Karpas-422 (cell line): Measurements from ENCODE around the gene DEFB113. TPM values are rescaled to one million over a fixed set of nuclear protein-coding genes. Genes with fewer than 3 reads are reported as not detected.

Experiments
- DNase-seq: peaks from one replicate; pipeline ENCODE4 v3.0.0-alpha.2; 2015
- H2AFZ ChIP-seq: fragments of 200-600 bp; sonication (generic); 2 replicates; pipeline ENCODE4 v1.6.1; 2014; ENCODE audit warnings: antibody characterized with exemption, low read length, mixed read lengths
- H3K27ac ChIP-seq: fragments of 200-600 bp; sonication (generic); 2 replicates; pipeline ENCODE4 v1.5.1; 2014; ENCODE audit warnings: mild to moderate bottlenecking, low read length, moderate library complexity
- H3K27me3 ChIP-seq: fragments of 200-600 bp; sonication (generic); 2 replicates; pipeline ENCODE4 v1.6.1; 2014; ENCODE audit warnings: low read length, mixed read lengths
- H3K36me3 ChIP-seq: fragments of 200-600 bp; sonication (generic); 2 replicates; pipeline ENCODE4 v1.6.1; 2014; ENCODE audit warnings: low read length, mixed read lengths; ENCODE audit not compliant: insufficient read depth
- H3K4me1 ChIP-seq: fragments of 200-600 bp; sonication (generic); 2 replicates; pipeline ENCODE4 v1.6.1; 2014; ENCODE audit warnings: mild to moderate bottlenecking, low read length, mixed read lengths
- H3K4me2 ChIP-seq: fragments of 200-600 bp; sonication (generic); 2 replicates; pipeline ENCODE4 v1.6.1; 2014; ENCODE audit warnings: low read length, low read depth, mild to moderate bottlenecking; ENCODE audit not compliant: poor library complexity, severe bottlenecking
- H3K4me3 ChIP-seq: fragments of 200-600 bp; sonication (generic); 2 replicates; pipeline ENCODE4 v1.5.1; 2014; ENCODE audit warnings: mild to moderate bottlenecking, antibody characterized with exemption, low read length, mixed read lengths
- H3K79me2 ChIP-seq: fragments of 200-600 bp; sonication (generic); 2 replicates; pipeline ENCODE4 v1.6.1; 2014; ENCODE audit warnings: mild to moderate bottlenecking, low read length, mixed read lengths
- H3K9ac ChIP-seq: fragments of 200-600 bp; sonication (generic); 2 replicates; pipeline ENCODE4 v1.6.0; 2014; ENCODE audit warnings: low read length
- H3K9me2 ChIP-seq: fragments of 200-600 bp; sonication (generic), shearing (Covaris generic); replicated peaks from 2 replicates; pipeline ENCODE4 v1.6.0; 2014; ENCODE audit warnings: mild to moderate bottlenecking, low read length, moderate library complexity; ENCODE audit not compliant: insufficient read depth
- H3K9me3 ChIP-seq: fragments of 300-700, 200-600 bp; sonication (generic); 2 replicates; pipeline ENCODE4 v1.6.1; 2014; ENCODE audit warnings: low read length, mixed read lengths
- H4K20me1 ChIP-seq: fragments of 200-600 bp; sonication (generic); 2 replicates; pipeline ENCODE4 v1.6.1; 2014; ENCODE audit warnings: mild to moderate bottlenecking, antibody characterized with exemption, low read length, low read depth; ENCODE audit not compliant: insufficient read depth
- total RNA-seq: library from RNA; depleted of rRNA; stranded (reverse); fragments of >200 nt; shearing (Covaris generic); gene quantifications from 2 replicates; pipeline ENCODE4 v1.2.3, GENCODE V29; 2014; ENCODE audit warnings: low replicate concordance; rRNA removed

Gene DEFB113
- total RNA-seq, result not detected in 2 replicates

GRCh38 chr6:49969605-49970004 lies at the start of gene DEFB113:
Gene DEFB113 (minus strand): TSS chr6:49969625. CDS start chr6:49969625, 0 bp downstream.
- Histone ChIP-seq H3K9ac (no peak within 1 kb of the TSS), H2AFZ (no peak within 1 kb of the TSS), H4K20me1 (no peaks in the 10 kb centered on the region), H3K9me2 (no peaks in the 10 kb centered on the region), H3K27ac (no peak within 1 kb of the TSS), H3K79me2 (no peaks in the 10 kb centered on the region), H3K4me3 (no peak within 1 kb of the TSS), H3K9me3 (no peaks in the 10 kb centered on the region; the same call in 1 of the 2 replicates), H3K4me2 (no peak within 1 kb of the TSS), H3K27me3 (no peaks in the 10 kb centered on the region), H3K4me1 (no peaks in the 10 kb centered on the region), H3K36me3 (no peaks in the 10 kb centered on the region)
- DNase-seq, result no peak

GRCh38 chr6:50007819-50008218 lies 38.4 kb upstream of the DEFB113 start:
- Histone ChIP-seq H3K36me3 (no peaks in the 10 kb centered on the region), H3K27me3 (no peaks in the 10 kb centered on the region), H3K79me2 (no peaks in the 10 kb centered on the region), H3K4me2 (no peak overlapping the region), H3K4me3 (no peak overlapping the region), H3K4me1 (no peaks in the 10 kb centered on the region), H3K9me3 (no peaks in the 10 kb centered on the region), H3K27ac (no peak overlapping the region), H2AFZ (no peak overlapping the region), H4K20me1 (no peaks in the 10 kb centered on the region), H3K9ac (no peak overlapping the region), H3K9me2 (no peaks in the 10 kb centered on the region)
- DNase-seq, result no peak

DNA sequence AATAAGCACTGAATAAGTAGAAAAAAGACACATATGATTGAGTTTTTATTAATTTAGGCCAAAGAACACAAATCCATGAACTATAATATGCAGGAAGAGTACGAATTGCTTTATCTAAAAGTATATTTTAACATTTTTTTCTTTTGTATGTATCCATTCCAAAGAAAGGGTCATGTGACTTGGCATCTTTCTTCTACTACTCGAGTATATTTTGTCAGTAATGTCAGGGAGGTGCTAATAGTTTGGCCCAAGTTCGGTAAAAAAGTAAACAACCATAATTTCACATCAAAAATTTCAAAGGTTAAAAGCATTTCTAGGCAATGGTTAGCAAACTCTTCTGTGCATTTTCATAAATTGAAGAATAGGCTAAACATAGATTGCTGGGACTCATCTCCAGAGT lies 33.7 kb upstream of the DEFB113 start:
- no peaks in the 10 kb centered on the region for H3K9me3 ChIP-seq
- no peaks in the 10 kb centered on the region for H3K27me3 ChIP-seq
- no peak overlapping the region for H3K9ac ChIP-seq
- no peak overlapping the region for H3K4me3 ChIP-seq
- no peaks in the 10 kb centered on the region for H4K20me1 ChIP-seq
- H3K36me3 ChIP-seq, result no peaks in the 10 kb centered on the region
- H3K79me2 ChIP-seq, result no peaks in the 10 kb centered on the region
- no peak overlapping the region for H3K27ac ChIP-seq
- no peak overlapping the region for H2AFZ ChIP-seq
- H3K4me1 ChIP-seq, result no peaks in the 10 kb centered on the region
- H3K9me2 ChIP-seq, result no peaks in the 10 kb centered on the region
- DNase-seq, result no peak
- no peak overlapping the region for H3K4me2 ChIP-seq

GRCh38 chr6:49995278-49995677 lies 25.9 kb upstream of the DEFB113 start:
- no peaks in the 10 kb centered on the region for H3K9me2 ChIP-seq
- no peaks in the 10 kb centered on the region for H3K4me1 ChIP-seq
- H3K4me3 ChIP-seq, result no peak overlapping the region
- no peaks in the 10 kb centered on the region for H3K27me3 ChIP-seq
- no peak overlapping the region for H3K4me2 ChIP-seq
- no peaks in the 10 kb centered on the region for H3K36me3 ChIP-seq
- no peak overlapping the region for H3K9ac ChIP-seq
- no peaks in the 10 kb centered on the region for H3K79me2 ChIP-seq
- H3K27ac ChIP-seq, result no peak overlapping the region
- H2AFZ ChIP-seq, result no peak overlapping the region
- no peaks in the 10 kb centered on the region for H4K20me1 ChIP-seq
- DNase-seq, result no peak
- peaks cover 4% of the 10 kb centered on the region; the same call in 1 of the 2 replicates for H3K9me3 ChIP-seq

DNA sequence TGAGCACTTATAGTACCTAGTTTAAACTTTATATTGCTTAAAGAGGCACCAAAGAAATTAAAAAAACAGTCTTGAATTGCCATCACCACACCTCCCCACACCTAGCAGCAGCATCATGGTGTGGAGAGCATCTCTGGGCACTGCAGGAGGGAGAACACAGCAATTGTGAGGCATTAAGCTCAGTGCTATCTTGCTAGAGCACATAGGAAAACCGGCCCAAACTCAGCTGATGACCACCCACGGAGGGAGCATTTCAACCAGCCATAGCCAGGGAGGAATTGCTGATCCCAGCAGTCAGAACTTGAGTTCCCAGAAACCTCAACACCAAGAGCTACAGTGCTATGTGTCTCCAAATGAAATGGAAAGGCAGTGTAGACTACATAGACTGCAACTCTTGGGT lies 19.5 kb upstream of the DEFB113 start:
- H3K9me3 ChIP-seq, result peaks cover 10% of the 10 kb centered on the region; the same call in 1 of the 2 replicates
- no peak overlapping the region for H2AFZ ChIP-seq
- H3K4me1 ChIP-seq, result no peaks in the 10 kb centered on the region
- H3K36me3 ChIP-seq, result no peaks in the 10 kb centered on the region
- no peak overlapping the region for H3K4me2 ChIP-seq
- H3K9ac ChIP-seq, result no peak overlapping the region
- H3K27me3 ChIP-seq, result no peaks in the 10 kb centered on the region
- no peaks in the 10 kb centered on the region for H4K20me1 ChIP-seq
- no peak for DNase-seq
- no peaks in the 10 kb centered on the region for H3K79me2 ChIP-seq
- H3K27ac ChIP-seq, result no peak overlapping the region
- no peaks in the 10 kb centered on the region; the same call in 1 of the 2 replicates for H3K9me2 ChIP-seq
- H3K4me3 ChIP-seq, result no peak overlapping the region

- no peak overlapping the region for H3K4me3 ChIP-seq
- no peak overlapping the region for H3K9ac ChIP-seq
- H3K79me2 ChIP-seq, result no peaks in the 10 kb centered on the region
- H3K4me2 ChIP-seq, result no peak overlapping the region
- H3K9me3 ChIP-seq, result peaks cover 10% of the 10 kb centered on the region; the same call in 1 of the 2 replicates
- H3K36me3 ChIP-seq, result no peaks in the 10 kb centered on the region
- H3K9me2 ChIP-seq, result no peaks in the 10 kb centered on the region; the same call in 1 of the 2 replicates
- no peak overlapping the region for H2AFZ ChIP-seq
- no peak overlapping the region for H3K27ac ChIP-seq
- DNase-seq, result no peak
- H3K4me1 ChIP-seq, result no peaks in the 10 kb centered on the region
- H4K20me1 ChIP-seq, result no peaks in the 10 kb centered on the region
- H3K27me3 ChIP-seq, result no peaks in the 10 kb centered on the region
These were observed 18.3 kb upstream of the DEFB113 start for GRCh38 chr6:49987749-49988148.

DNA sequence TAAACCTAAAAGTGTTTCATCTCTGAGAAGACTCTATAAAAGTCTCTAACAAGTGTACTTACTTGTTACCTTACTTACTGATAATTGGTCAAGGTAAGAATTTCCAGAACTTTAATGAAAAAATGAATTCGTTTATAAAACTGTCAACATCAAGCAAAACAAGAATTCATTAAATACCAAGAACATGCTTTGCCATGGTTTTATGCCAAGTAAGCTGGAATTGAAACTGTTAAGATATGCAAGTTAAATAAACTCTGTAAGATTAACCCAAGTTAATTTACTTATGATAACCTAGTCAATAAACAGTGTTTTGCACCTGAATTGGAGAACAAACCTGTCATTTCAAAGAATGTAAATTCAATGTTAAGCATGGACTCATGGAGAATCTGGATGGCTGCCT lies 17.1 kb upstream of the DEFB113 start:
- Histone ChIP-seq H3K27ac (no peak overlapping the region), H3K4me3 (no peak overlapping the region), H3K4me1 (no peaks in the 10 kb centered on the region), H2AFZ (no peak overlapping the region), H3K36me3 (no peaks in the 10 kb centered on the region), H3K9me2 (no peaks in the 10 kb centered on the region; the same call in 1 of the 2 replicates), H3K27me3 (no peaks in the 10 kb centered on the region), H3K9me3 (peaks cover 10% of the 10 kb centered on the region; the same call in 1 of the 2 replicates), H3K9ac (no peak overlapping the region), H3K79me2 (no peaks in the 10 kb centered on the region), H3K4me2 (no peak overlapping the region), H4K20me1 (no peaks in the 10 kb centered on the region)
- DNase-seq, result no peak

- H3K4me2 ChIP-seq, result no peak overlapping the region
- peaks cover 6% of the 10 kb centered on the region; the same call in 1 of the 2 replicates for H3K9me3 ChIP-seq
- DNase-seq, result no peak
- no peak overlapping the region for H3K4me3 ChIP-seq
- no peaks in the 10 kb centered on the region for H3K36me3 ChIP-seq
- H3K9ac ChIP-seq, result no peak overlapping the region
- H3K27ac ChIP-seq, result no peak overlapping the region
- H3K27me3 ChIP-seq, result no peaks in the 10 kb centered on the region
- no peaks in the 10 kb centered on the region for H3K79me2 ChIP-seq
- no peaks in the 10 kb centered on the region for H4K20me1 ChIP-seq
- H3K9me2 ChIP-seq, result no peaks in the 10 kb centered on the region; the same call in 1 of the 2 replicates
- H3K4me1 ChIP-seq, result no peaks in the 10 kb centered on the region
- H2AFZ ChIP-seq, result no peak overlapping the region
These were observed 12.6 kb upstream of the DEFB113 start for GRCh38 chr6:49982046-49982445.
